ENCODE measurements around the gene MATN1.
"Not testable (repeated sequence)": the region's sequence is repeated elsewhere in the genome, so short reads cannot be mapped to it uniquely, and the experiment has no call there.

The MATN1 gene
- 0.63 to 3.1 reads per million in 2 donors for total RNA-seq

DNA sequence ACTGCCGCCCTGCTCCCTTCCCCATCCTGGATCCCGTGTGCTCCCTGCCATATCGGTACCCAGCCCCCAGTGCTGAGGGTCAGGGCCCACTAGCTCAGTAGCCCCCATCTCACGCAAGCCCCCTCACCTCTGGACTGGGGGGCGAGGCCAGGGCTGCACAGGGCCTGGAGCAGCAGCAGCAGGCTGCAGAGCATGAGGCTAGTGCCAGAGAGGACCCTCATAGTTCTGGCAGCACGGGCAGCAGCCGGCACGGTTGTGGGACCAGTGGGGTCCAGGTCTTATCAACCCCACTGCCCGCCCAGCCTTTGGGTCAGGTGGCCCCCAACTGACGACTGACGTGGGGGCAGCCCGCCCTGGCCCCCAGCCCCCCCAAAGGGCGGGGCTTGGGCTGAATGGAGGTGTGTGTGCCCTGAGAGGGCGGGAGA, at the start of gene MATN1:
Gene MATN1 (minus strand): TSS at position 255 of the 425 bp plus-strand sequence. CDS start 34 bp downstream, at position 221.
- no peak for DNase-seq

- DNase-seq, result no peak
Observed at GRCh38 chr1:30771005-30771404, 47.6 kb upstream of the MATN1 start.

DNA sequence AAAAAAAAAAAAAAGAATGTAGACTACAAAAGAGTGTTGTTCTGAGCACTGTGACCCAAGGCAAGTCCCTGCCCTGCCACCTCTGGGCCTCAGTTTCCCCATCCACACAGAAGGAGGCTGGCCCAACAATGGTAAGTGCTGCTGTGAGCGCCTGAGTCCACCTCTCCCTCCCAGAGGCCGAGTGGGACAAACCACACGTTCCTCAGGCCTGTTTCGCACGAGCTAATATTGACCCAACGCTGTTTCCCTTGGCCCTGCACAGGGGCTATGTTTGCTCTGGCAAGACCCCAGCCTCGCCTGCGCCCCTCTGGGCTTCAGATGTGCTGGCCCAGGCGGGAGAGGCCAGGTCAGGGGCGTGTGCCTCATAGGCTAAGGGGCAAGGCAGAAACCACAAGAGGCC, 46.8 kb upstream of the MATN1 start:
- DNase-seq, result no peak

GRCh38 chr1:30768830-30769718, 45.7 kb upstream of the MATN1 start:
- DNase-seq, result no peak

DNA sequence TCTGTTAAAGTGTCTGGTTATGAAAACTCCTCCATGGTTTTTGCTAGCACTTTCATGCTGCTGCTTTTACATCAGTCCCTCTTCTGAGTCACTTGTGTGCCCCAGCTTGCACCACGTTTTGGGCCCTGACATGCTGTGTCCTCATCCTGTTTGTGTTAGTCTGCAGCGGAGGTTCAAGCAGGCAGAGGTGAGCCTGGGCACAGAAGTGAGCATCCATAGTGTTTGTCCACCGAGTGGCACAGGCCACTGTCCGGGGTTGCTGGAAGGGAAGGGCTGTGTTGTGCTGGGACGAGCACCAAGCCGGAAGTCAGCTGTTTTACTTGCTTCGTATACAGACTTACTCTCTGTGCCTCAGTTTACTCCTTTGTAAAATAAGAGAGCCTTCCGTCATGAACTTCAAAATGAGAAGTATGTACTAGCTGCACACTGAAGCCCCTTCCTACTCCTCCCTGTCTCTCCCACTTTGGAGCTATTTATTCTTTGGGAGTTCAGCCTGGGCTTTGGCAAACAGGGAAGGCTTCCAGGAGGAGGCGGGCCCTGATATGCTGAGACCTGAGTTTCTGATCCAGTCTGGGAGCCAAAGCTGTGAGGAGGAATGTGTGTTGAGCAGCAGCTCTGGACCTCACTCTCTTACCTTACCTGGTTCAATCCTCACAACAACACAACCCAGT, 44.9 kb upstream of the MATN1 start:
- DNase-seq, result no peak

- not testable (repeated sequence) for DNase-seq
Observed at GRCh38 chr1:30766948-30767347, 43.6 kb upstream of the MATN1 start.

- no peak for DNase-seq
Observed at GRCh38 chr1:30765556-30766434, 42.4 kb upstream of the MATN1 start.

- DNase-seq, result no peak
Observed at GRCh38 chr1:30764939-30765555, 41.7 kb upstream of the MATN1 start.

DNA sequence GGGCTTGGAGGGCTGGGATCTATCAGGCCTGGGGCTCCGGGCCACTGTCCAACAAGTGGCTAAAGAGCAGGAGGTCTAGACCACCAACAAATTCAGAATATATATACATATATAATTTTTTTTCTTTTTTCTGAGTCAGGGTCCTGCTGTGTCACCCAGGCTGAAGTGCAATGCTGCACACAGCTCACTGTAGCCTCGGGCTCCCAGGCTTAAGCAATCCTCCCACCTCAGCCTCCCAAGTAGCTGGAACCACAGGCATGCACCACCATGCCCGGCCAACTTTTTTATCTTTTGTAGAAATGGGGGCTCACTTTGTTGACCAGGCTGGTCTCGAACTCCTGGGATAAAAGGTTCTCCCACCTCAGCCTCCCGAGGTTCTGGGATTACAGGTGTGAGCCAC, 41.0 kb upstream of the MATN1 start:
- DNase-seq, result no peak

DNA sequence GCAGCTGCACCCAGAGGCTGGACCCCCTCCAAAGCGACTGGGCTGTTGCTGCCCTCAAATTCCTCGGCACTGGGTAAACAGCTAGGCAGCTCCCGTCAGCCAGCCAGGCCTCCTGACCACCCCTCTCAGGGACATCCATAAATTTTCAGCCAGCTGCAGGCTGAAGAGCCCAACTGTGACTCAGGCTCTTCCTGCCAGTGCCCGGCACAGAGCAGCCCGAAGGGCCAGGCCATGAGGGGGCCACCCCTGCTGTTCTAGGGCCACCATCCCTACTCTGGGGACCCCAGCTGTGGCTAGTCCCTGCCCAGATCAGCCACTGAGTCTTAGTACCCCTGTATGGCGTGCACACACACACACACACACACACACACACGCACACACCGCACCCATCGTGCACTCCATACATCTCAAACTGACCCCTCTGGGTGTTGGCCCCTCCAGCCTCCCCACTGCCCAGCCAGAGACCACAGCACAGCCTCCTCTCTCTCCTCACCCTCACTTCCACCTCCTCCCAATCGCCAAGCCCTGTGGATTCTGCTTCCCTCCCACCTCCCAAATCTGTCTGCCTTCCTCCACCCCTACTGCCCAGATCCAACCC, 40.4 kb upstream of the MATN1 start:
- no peak for DNase-seq

- no peak for DNase-seq
Observed at GRCh38 chr1:30762930-30763650, 39.7 kb upstream of the MATN1 start.

DNA sequence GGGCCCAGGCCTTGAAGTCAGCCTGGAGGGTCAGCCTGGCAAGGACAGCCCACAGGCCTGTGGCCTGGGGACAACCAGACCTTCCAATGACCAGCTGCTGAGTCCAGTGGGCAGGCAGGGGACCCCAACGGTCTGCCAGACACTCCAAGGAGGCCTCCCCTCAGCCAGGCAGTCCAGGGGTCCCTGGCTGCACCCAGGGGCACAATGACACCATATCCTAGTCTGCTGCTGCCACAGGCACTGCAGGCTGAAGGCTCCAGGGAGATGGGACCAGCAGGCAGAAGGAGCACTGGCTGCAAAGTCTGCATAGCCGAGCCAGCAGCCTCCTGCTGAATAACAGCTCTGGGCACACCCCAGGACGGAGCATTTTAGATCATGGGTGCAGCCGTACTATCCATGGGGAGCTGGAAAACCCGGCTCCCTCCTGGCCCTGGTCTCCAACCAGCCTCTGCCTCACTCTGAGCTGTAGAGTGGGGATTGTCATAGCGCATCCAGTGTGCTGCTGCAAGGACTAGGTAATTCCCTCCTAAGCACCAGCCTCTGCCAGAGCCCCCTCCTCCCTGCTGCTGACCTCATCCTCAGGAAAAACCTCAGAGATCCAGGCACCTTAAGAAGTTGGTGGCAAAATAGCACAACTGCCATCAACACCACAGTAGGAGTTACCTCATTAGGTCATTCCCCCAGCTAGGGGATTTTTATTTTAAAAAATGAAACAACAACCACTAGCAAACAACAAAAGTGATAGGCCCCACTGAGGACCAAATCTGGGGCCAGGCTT, 39.0 kb upstream of the MATN1 start:
- no peak for DNase-seq

DNA sequence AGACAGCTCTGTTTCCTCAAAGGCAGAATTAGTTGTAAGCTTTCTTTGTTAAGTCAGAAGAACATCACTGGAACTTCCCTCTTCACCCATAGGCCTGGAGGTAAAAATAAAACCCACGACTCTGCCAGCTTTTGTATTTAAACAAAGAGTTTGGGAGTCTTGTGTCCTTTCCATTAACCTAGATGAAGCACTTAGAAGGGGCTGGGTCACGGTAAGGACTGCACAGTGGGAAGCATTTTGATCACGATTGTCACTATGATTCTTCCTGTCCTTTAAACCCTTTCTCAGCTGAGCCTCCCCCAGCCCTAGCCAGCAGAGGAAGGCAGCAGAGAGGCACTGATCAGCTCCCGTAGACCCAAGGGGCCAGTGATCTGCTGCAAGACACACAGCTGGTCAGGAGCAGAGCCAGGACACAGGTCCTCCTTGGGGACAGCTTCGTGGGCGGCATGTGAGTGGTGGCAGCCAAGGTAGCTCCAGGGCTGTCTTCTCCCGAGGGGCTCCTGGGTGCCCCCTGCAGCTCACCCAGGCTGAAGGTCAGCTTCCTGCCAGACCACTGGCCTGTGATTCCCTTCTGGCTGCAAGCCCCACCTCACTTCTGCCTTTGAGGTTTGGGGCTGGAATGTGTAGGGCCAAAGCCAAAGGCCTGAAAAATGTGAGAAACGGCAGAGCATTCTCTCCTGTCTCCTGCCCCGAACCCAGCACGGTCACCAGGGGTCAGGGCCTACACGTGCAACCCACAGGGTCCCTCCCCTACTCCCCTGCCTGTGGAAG, 38.2 kb upstream of the MATN1 start:
- DNase-seq, result no peak

GRCh38 chr1:30760596-30761324, 37.4 kb upstream of the MATN1 start:
- no peak for DNase-seq

GRCh38 chr1:30759718-30760281, 36.4 kb upstream of the MATN1 start:
- peak; percentile 67 for DNase-seq

DNA sequence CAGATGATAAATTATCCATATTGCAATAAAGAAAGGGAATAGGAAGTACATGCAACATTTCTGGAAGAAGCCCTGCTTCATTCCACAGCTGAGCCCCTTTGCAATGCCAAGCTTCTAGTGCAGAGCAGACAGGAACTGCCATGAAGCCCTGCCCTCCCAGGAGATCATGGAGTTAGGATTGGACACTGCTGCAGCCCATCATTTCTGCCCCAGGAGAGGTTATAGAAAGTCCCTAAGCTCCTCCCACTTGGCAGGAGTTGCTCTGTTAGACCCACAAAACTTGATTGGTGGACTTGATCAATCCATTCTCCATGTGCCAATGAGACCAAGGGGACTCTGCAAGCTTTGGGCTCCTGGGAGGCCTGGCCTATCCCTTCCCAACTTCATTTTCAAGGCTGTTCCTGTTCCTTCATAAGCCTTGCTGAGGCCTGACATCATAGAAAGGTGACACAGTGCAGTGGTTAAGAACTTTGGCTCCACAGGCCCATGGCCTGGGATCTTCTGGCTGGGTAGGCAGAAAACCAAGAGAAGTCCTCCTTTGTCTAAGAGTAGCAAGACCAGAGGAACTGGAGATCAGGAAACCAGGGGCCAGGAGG, 35.5 kb upstream of the MATN1 start:
- no peak for DNase-seq

DNA sequence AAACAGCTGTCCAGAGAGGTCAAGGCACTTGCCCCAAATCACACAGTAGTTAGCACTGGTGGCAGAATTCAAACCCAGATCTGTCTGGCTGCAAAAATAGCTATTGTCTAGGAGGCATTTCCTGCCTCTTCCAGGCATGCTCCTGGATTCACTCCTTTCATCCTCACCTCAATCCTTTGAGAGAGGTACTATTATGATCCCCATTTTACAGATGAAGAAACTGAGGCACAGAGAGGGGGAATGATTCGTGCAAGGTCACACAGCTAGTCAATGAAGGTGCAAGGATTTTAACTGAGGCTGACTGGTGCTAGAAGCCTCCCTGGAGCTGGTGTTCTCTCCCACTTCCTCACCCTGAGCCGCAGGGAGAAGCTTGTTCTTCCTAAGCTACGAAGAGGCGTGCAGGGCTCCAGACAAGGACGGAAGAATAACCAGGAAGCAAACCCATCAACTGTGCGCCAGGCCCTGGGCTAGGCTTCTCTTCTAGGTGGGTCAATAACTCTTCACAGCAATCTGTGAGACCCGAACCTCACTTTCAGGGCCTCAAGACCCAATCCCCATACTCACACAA, 34.8 kb upstream of the MATN1 start:
- DNase-seq, result no peak
